DND-41 (cell line): Measurements from ENCODE around the gene MAPKAPK2.

Experiments
- ATAC-seq: fragments of 200-7000 bp; cut with Tn5 transposase; 3 replicates; pipeline ENCODE4 v1.9.1; 2021; ENCODE audit warnings: low read depth; ENCODE audit not compliant: insufficient read depth
- DNase-seq: peaks from one replicate; pipeline ENCODE4 v3.0.0-alpha.2; 2020
- H2AFZ ChIP-seq: 2 replicates; pipeline ENCODE4 v1.6.0; 2012; ENCODE audit warnings: low read depth, low read length
- H3K27ac ChIP-seq: 2 replicates; pipeline ENCODE4 v1.5.1; 2012; ENCODE audit warnings: low read length, inconsistent platforms
- H3K27me3 ChIP-seq: fragments of 200-600 bp; sonication (generic); 2 replicates; pipeline ENCODE4 v1.6.0; 2012; ENCODE audit warnings: low read length, mild to moderate bottlenecking, inconsistent platforms; ENCODE audit not compliant: insufficient read depth, poor library complexity
- H3K36me3 ChIP-seq: 2 replicates; pipeline ENCODE4 v1.5.1; 2012; ENCODE audit warnings: low read length, inconsistent platforms; ENCODE audit not compliant: insufficient read depth
- H3K4me1 ChIP-seq: 2 replicates; pipeline ENCODE4 v1.5.1; 2012; ENCODE audit warnings: mild to moderate bottlenecking, low read length; ENCODE audit not compliant: insufficient read depth
- H3K4me2 ChIP-seq: 2 replicates; pipeline ENCODE4 v1.6.0; 2012; ENCODE audit warnings: mild to moderate bottlenecking, moderate library complexity, low read length, inconsistent platforms; ENCODE audit not compliant: insufficient read depth
- H3K4me3 ChIP-seq, 2 experiments: fragments of 200-600 bp in 1 of 2; shearing (Covaris generic) in 1 of 2; 2 replicates each; pipeline ENCODE4 v1.5.1; 2012 to 2016; ENCODE audit warnings: inconsistent platforms in 2 of 2, low read length in 2 of 2, mild to moderate bottlenecking in 2 of 2, low read depth in 1 of 2, moderate library complexity in 1 of 2
- H3K79me2 ChIP-seq: 2 replicates; pipeline ENCODE4 v1.6.0; 2012; ENCODE audit warnings: low read length, inconsistent platforms; ENCODE audit not compliant: insufficient read depth
- H3K9ac ChIP-seq: 2 replicates; pipeline ENCODE4 v1.6.0; 2012; ENCODE audit warnings: low read depth, mild to moderate bottlenecking, inconsistent platforms, low read length, moderate library complexity
- H3K9me3 ChIP-seq: 2 replicates; pipeline ENCODE4 v1.5.1; 2012; ENCODE audit warnings: low read length, moderate library complexity, mild to moderate bottlenecking, inconsistent platforms; ENCODE audit not compliant: insufficient read depth, severe bottlenecking
- H4K20me1 ChIP-seq: 2 replicates; pipeline ENCODE4 v1.6.0; 2012; ENCODE audit warnings: low read length; ENCODE audit not compliant: insufficient read depth
- CTCF ChIP-seq: IDR thresholded peaks from 2 replicates; pipeline ENCODE4 v1.5.1; 2012; ENCODE audit warnings: borderline replicate concordance, low read length, moderate library complexity, mild to moderate bottlenecking; ENCODE audit not compliant: poor library complexity, severe bottlenecking; ENCODE audit errors: extremely low read depth
- EZH2 ChIP-seq: IDR thresholded peaks from 3 replicates; pipeline ENCODE4 v1.6.1; 2012; ENCODE audit warnings: borderline replicate concordance, low read depth, mild to moderate bottlenecking, moderate library complexity, low read length, inconsistent platforms; ENCODE audit not compliant: severe bottlenecking

MAPKAPK2 gene

GRCh38 chr1:206662396-206663092 is 22.2 kb upstream of the MAPKAPK2 start:
- Histone ChIP-seq H3K4me3 (no peak overlapping the region), H2AFZ (no peak overlapping the region), H3K79me2 (no peaks in the 10 kb centered on the region), H3K27ac (no peak overlapping the region), H3K9ac (no peak overlapping the region), H3K4me2 (no peak overlapping the region), H3K9me3 (no peaks in the 10 kb centered on the region), H4K20me1 (no peaks in the 10 kb centered on the region), H3K36me3 (no peaks in the 10 kb centered on the region), H3K4me1 (peaks cover 15% of the 10 kb centered on the region), H3K27me3 (peaks cover 22% of the 10 kb centered on the region)
- ATAC-seq (no peak), DNase-seq (no peak)
- TF ChIP-seq CTCF (no peak), EZH2 (no peak)

GRCh38 chr1:206663362-206663761 is 21.3 kb upstream of the MAPKAPK2 start:
- no peak overlapping the region for H3K4me2 ChIP-seq
- H4K20me1 ChIP-seq, result no peaks in the 10 kb centered on the region
- H3K79me2 ChIP-seq, result no peaks in the 10 kb centered on the region
- peaks cover 29% of the 10 kb centered on the region for H3K27me3 ChIP-seq
- H3K36me3 ChIP-seq, result no peaks in the 10 kb centered on the region
- ATAC-seq (no peak), DNase-seq (no peak)
- H3K4me3 ChIP-seq, result no peak overlapping the region
- no peak overlapping the region for H3K27ac ChIP-seq
- H3K9me3 ChIP-seq, result no peaks in the 10 kb centered on the region
- H3K9ac ChIP-seq, result no peak overlapping the region
- TF ChIP-seq EZH2 (no peak), CTCF (no peak)
- no peak overlapping the region for H2AFZ ChIP-seq
- peaks cover 18% of the 10 kb centered on the region for H3K4me1 ChIP-seq

GRCh38 chr1:206663832-206664652 is 20.7 kb upstream of the MAPKAPK2 start:
- H3K4me3 ChIP-seq, result no peak overlapping the region
- H4K20me1 ChIP-seq, result no peaks in the 10 kb centered on the region
- H3K79me2 ChIP-seq, result no peaks in the 10 kb centered on the region
- no peak for TF ChIP-seq EZH2
- TF ChIP-seq CTCF, result peak; percentile 89
- no peak overlapping the region for H3K9ac ChIP-seq
- H3K4me2 ChIP-seq, result peak overlapping the region; percentile 35
- no peak overlapping the region for H3K27ac ChIP-seq
- H3K4me1 ChIP-seq, result peaks cover 17% of the 10 kb centered on the region; the same call in 1 of the 2 replicates
- H3K27me3 ChIP-seq, result peaks cover 29% of the 10 kb centered on the region
- no peaks in the 10 kb centered on the region for H3K9me3 ChIP-seq
- peak; percentile 91 for ATAC-seq
- H2AFZ ChIP-seq, result 0 out of 2 replicates have a peak overlapping the region, but pooled peaks have one; percentile 8
- H3K36me3 ChIP-seq, result no peaks in the 10 kb centered on the region
- DNase-seq, result peak; percentile 74
